Activated B cell treated with CpG ODN at 0.5 μM for 24 hours (primary cell): ENCODE data around the gene MLNR. TPM values are rescaled to one million over a fixed set of nuclear protein-coding genes. Genes with fewer than 3 reads are reported as not detected.

Source experiments
- ATAC-seq: fragments of 200-7000 bp; cut with Tn5 transposase; one replicate; pipeline ENCODE4 v1.10.0; 2021; ENCODE audit warnings: low read depth, mild to moderate bottlenecking, moderate library complexity
- CTCF ChIA-PET: fragments of 350-600 bp; sonication (Branson Sonifier 250); formaldehyde crosslinking; loops from one replicate; lab custom pipeline; 2021; ENCODE audit warnings: antibody characterized with exemption; lab: Charles Lee
- POLR2A ChIA-PET: fragments of 350-600 bp; sonication (Branson Sonifier 250); formaldehyde crosslinking; loops from one replicate; lab custom pipeline; 2021; ENCODE audit warnings: antibody characterized with exemption; lab: Charles Lee
- DNase-seq: peaks from one replicate; pipeline ENCODE4 v3.0.0; 2022
- H3K27ac Mint-ChIP-seq: one replicate; pipeline ENCODE4 v1.8.0; 2020; ENCODE audit warnings: mixed read lengths
- H3K27me3 Mint-ChIP-seq: one replicate; pipeline ENCODE4 v1.8.0; 2021; ENCODE audit warnings: mixed read lengths
- H3K36me3 Mint-ChIP-seq: one replicate; pipeline ENCODE4 v1.8.0; 2021; ENCODE audit warnings: low read depth, mixed read lengths
- H3K4me1 Mint-ChIP-seq: one replicate; pipeline ENCODE4 v1.8.0; 2021; ENCODE audit warnings: mixed read lengths
- H3K4me3 Mint-ChIP-seq: one replicate; pipeline ENCODE4 v1.8.0; 2020; ENCODE audit warnings: mild to moderate bottlenecking, mixed read lengths
- H3K9me3 Mint-ChIP-seq: one replicate; pipeline ENCODE4 v1.8.0; 2020; ENCODE audit warnings: mixed read lengths
- intact Hi-C: fragments of 100-400 bp; cut with micrococcal nuclease; formaldehyde crosslinking; loops from one replicate; pipeline ENCODE4 v1.15.1; 2024
- total RNA-seq: library from RNA; stranded (reverse); gene quantifications from 2 replicates; pipeline ENCODE4 v1.2.3, GENCODE V29; 2022
- TF ChIP-seq, protein P1 (sequence below): fragments of 200-600 bp; IDR thresholded peaks from one replicate; pipeline ENCODE4 v1.8.0; 2022; ENCODE audit warnings: antibody characterized with exemption, mild to moderate bottlenecking

Gene MLNR
- total RNA-seq, 1 donor from 2014 or later, result not detected

DNA sequence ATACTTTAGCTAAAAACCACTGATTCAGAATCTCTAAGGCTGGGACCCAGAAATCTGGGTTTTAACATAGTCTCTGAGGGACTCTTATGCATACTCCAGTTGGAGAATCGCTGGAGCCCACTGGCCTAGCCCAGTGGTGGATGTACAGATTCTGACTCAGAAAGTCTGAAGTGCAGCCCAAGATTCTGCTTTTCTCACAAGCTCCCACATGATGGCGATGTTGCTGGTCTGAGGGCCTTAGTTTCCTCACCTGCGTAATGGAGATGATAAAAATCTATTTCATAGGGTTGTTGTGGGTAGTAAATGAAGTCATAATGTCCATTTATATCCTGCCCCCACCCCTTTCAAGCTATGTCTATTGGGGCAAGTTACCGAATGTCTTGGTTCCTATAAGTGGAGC lies 19.9 kb downstream of the MLNR start:
- Mint-ChIP-seq H3K9me3 (no peaks in the 10 kb centered on the region), H3K27me3 (peaks cover 6% of the 10 kb centered on the region), H3K27ac (no peak overlapping the region), H3K4me3 (no peak overlapping the region), H3K36me3 (no peaks in the 10 kb centered on the region), H3K4me1 (no peaks in the 10 kb centered on the region)
- no peak for DNase-seq
- CTCF ChIA-PET, result interaction anchor here (1.0 to 2.5 kb wide), 2 partner anchors 40 to 367 kb away, joined by 3 to 15 read pairs; no protein-coding TSS in a partner anchor
- peak; percentile 49 for ATAC-seq
- intact Hi-C loops, result loop anchor here (1.0 to 5.0 kb wide), 2 partner anchors 41 to 367 kb away; no protein-coding TSS in a partner anchor
- POLR2A ChIA-PET, result no interaction called here
- TF ChIP-seq, protein P1, sequence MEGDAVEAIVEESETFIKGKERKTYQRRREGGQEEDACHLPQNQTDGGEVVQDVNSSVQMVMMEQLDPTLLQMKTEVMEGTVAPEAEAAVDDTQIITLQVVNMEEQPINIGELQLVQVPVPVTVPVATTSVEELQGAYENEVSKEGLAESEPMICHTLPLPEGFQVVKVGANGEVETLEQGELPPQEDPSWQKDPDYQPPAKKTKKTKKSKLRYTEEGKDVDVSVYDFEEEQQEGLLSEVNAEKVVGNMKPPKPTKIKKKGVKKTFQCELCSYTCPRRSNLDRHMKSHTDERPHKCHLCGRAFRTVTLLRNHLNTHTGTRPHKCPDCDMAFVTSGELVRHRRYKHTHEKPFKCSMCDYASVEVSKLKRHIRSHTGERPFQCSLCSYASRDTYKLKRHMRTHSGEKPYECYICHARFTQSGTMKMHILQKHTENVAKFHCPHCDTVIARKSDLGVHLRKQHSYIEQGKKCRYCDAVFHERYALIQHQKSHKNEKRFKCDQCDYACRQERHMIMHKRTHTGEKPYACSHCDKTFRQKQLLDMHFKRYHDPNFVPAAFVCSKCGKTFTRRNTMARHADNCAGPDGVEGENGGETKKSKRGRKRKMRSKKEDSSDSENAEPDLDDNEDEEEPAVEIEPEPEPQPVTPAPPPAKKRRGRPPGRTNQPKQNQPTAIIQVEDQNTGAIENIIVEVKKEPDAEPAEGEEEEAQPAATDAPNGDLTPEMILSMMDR, result no peak

DNA sequence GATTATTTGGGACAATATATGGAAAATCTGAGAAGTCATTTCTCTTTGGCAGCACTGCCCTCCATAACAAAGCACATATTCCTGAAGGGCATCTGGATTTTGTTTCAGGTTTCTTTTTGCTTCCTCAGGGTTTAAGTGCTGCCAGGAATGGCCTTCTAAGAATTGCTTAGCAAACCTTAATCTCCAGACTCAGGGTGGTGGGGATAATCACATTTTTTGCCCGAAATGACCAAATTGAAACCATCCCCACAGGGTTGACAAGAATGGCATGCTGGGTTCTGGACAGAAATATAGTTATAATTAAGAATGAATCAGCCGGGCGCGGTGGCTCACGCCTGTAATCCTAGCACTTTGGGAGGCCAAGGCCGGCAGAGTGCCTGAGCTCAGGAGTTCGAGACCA lies 21.2 kb downstream of the MLNR start:
- peaks cover 6% of the 10 kb centered on the region for H3K27me3 Mint-ChIP-seq
- CTCF ChIA-PET, result interaction anchor here (2.5 kb wide), 1 partner anchor 38 kb away, joined by 15 read pairs; no protein-coding TSS in a partner anchor
- H3K9me3 Mint-ChIP-seq, result no peaks in the 10 kb centered on the region
- no peak overlapping the region for H3K4me3 Mint-ChIP-seq
- POLR2A ChIA-PET, result no interaction called here
- H3K4me1 Mint-ChIP-seq, result no peaks in the 10 kb centered on the region
- intact Hi-C loops, result loop anchor here (5.0 kb wide), 1 partner anchor 366 kb away; no protein-coding TSS in a partner anchor
- H3K36me3 Mint-ChIP-seq, result no peaks in the 10 kb centered on the region
- H3K27ac Mint-ChIP-seq, result no peak overlapping the region
- TF ChIP-seq, protein P1, result no peak
- no peak for DNase-seq
- ATAC-seq, result no peak

DNA sequence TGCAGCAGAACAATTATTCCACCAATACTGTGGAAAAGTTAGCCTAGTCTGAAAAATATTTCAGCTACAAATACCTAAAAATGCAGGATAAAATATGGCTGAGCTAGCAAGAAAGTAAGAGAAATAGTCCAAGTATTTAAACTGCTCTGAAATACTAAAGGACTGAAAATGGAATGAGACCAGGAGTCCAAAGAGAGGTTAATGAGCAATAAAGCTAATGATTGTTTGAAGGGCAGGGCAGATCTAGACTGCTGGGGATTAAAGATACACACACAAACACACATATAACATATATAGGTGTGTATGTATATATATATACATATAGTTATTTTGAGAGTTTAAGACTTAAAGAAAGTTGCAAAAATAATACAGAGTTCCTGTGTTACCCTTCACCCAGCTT lies 25.0 kb downstream of the MLNR start:
- H3K27ac Mint-ChIP-seq, result no peak overlapping the region
- H3K4me1 Mint-ChIP-seq, result peaks cover 20% of the 10 kb centered on the region
- ATAC-seq (no peak), DNase-seq (no peak)
- ChIA-PET CTCF (interaction anchor here (1.2 kb wide), 1 partner anchor 8 kb away, joined by 3 read pairs; no protein-coding TSS in a partner anchor), POLR2A (interaction anchor here (1.2 kb wide), 1 partner anchor 36 kb away, joined by 3 read pairs; no protein-coding TSS in a partner anchor)
- no peaks in the 10 kb centered on the region for H3K9me3 Mint-ChIP-seq
- peaks cover 12% of the 10 kb centered on the region for H3K36me3 Mint-ChIP-seq
- H3K4me3 Mint-ChIP-seq, result no peak overlapping the region
- intact Hi-C loops, result loop anchor here (5.0 kb wide), 2 partner anchors 197 to 547 kb away; partner anchors contain the start of genes CAB39L, KPNA3 and SETDB2
- peaks cover 6% of the 10 kb centered on the region for H3K27me3 Mint-ChIP-seq
- TF ChIP-seq, protein P1, result no peak

DNA sequence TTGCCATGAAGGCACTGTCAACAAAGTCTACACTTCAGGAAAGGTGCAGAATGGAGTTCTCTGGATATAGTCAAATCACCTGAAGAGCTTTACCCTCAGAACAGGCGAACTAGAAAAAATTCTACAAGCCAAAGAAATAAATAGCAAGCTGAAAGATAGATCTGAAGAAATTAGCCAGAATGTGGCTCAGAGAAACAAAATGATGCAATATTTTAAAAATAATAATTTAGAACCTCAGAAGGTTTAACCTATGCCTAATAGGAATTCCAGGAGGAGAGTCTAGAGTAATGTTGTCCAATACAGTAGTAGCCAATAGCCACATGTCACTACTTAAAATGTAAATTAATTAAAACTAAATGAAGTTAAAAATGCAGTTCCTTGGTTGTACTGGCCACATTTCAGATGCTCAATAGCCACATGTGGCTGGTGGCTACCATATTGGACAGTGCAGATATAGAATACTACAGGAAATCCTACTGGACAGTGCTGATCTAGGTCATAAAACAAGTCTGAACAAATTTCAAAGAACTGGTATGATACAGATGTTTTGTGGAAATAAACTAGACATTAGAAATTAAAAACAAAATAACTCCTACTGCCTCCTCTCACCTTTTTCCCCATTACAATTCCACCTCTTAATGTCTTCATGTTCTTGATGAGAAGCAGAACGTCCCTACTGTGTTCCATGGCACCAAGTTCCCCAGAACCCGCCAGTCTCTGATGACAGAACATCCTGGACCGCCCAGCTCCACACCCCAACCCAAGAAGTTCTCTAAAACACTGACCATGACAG lies 26.9 kb downstream of the MLNR start:
- intact Hi-C loops, result loop anchor here (1.0 to 5.0 kb wide), 4 partner anchors 9 to 545 kb away; partner anchors contain the start of genes CAB39L, KPNA3 and SETDB2
- TF ChIP-seq, protein P1, result no peak
- Mint-ChIP-seq H3K27me3 (peaks cover 6% of the 10 kb centered on the region), H3K4me1 (peaks cover 22% of the 10 kb centered on the region), H3K9me3 (no peaks in the 10 kb centered on the region), H3K36me3 (peaks cover 22% of the 10 kb centered on the region), H3K4me3 (peak overlapping the region; percentile 99), H3K27ac (peak overlapping the region; percentile 94)
- CTCF ChIA-PET, result interaction anchor here (0.8 to 0.9 kb wide), 2 partner anchors 15 to 32 kb away, joined by 3 read pairs; no protein-coding TSS in a partner anchor
- POLR2A ChIA-PET, result interaction anchor here (0.6 to 2.0 kb wide), 7 partner anchors 11 to 1265 kb away, joined by 3 to 12 read pairs (median 4); partner anchors contain the start of genes KPNA3 and SPRYD7
- ATAC-seq, result peak; percentile 22
- no peak for DNase-seq
